ENCODE measurements around the gene PDILT.
"Not testable (repeated sequence)": the region's sequence is repeated elsewhere in the genome, so short reads cannot be mapped to it uniquely, and the experiment has no call there.

PDILT gene

DNA sequence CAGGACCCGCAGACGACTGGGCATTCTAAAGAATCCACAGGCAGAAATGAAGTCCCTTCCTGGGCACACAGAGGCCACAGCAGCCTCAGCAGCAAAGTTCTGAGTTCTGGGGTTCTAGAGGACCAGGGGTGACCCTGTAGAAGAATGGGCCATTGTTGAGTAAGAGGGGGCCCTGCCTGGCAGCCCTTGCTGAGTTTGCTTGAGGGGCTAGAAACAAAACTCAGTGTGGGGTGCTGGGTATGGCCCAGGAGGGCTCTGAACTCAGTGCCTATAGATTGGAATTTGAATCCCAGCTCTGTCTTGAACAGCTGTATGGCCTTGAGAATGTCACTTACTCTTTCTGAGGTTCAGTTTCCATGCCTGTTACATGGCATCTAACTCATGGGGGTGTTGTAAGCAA lies at the start of gene PDILT:
Gene PDILT (minus strand): TSS at position 101 of the 400 bp plus-strand sequence. CDS start 5,437 bp downstream, outside the sequence.
- DNase-seq = no peak

- not testable (repeated sequence) for DNase-seq
Observed at GRCh38 chr16:20453633-20454032, 49.1 kb upstream of the PDILT start.

- not testable (repeated sequence) for DNase-seq
Observed at GRCh38 chr16:20451364-20451763, 46.8 kb upstream of the PDILT start, which contains the start of gene ACSM2A. Gene ACSM2A (plus strand): TSS chr16:20451521. CDS start chr16:20460115, 8,594 bp downstream.

GRCh38 chr16:20446652-20447393 lies 42.3 kb upstream of the PDILT start:
- DNase-seq = not testable (repeated sequence)

- not testable (repeated sequence) for DNase-seq
Observed at GRCh38 chr16:20441859-20442258, 37.3 kb upstream of the PDILT start.

GRCh38 chr16:20441191-20441590 lies 36.7 kb upstream of the PDILT start:
- no peak for DNase-seq

- DNase-seq = not testable (repeated sequence)
Observed at GRCh38 chr16:20440731-20441130, 36.2 kb upstream of the PDILT start.

- not testable (repeated sequence) for DNase-seq
Observed at GRCh38 chr16:20439820-20440231, 35.3 kb upstream of the PDILT start.

DNA sequence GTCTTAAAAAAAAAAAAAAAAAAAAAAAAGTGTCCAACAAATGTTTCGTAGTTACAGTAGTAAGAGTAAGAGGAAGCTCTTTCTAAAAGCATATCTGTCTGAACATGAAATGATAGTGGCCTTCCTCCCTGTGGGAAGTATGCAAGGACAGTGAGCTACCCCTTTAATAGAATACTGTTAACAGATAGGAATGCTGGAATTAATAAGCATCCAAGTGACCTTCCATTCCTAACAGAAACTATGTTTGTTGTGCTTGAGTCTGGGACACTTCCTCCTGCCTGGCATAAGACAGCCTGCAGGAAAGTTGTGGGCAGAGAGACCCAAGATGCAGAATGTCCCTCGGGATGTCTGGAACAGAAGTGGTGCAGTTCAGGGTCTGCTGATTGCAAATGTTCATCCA lies 34.4 kb upstream of the PDILT start:
- not testable (repeated sequence) for DNase-seq

DNA sequence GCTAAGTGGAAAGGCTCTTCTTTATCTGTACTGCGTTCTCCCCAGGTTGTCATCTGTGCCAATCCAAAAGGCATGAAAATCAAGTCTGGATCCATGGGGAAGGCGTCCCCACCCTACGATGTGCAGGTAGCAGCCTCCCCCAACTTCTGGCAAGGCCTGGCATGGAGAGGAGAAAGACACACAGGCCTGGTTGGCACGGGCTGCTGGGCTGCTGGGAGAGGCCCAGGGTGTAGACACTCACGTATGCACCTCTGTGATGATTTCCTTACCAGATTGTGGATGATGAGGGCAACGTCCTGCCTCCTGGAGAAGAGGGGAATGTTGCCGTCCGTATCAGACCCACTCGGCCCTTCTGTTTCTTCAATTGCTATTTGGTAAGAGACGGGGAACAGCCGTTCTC lies 26.4 kb upstream of the PDILT start:
- DNase-seq = no peak

GRCh38 chr16:20430480-20430879 lies 25.9 kb upstream of the PDILT start:
- not testable (repeated sequence) for DNase-seq

DNA sequence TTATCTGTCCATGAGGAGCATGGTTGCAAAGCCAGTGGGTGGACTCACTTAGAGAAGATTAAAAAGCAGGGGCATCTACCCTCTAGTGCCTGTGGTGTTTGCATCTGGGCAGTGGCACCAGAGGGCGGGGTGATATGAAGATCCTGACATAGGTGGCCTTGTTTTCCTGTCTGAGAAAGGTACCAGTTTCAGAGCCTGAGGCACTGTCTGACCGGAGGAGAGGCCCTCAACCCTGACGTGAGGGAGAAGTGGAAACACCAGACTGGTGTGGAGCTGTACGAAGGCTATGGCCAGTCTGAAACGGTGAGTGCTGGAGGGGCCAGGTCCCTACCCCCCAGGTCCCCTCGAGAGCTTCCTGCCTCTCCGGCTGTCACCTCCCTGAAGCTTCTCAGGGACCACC lies 25.0 kb upstream of the PDILT start:
- DNase-seq = not testable (repeated sequence)

- not testable (repeated sequence) for DNase-seq
Observed at GRCh38 chr16:20427401-20427797, 22.9 kb upstream of the PDILT start.

- no peak for DNase-seq
Observed at GRCh38 chr16:20424129-20424866, 19.8 kb upstream of the PDILT start.

DNA sequence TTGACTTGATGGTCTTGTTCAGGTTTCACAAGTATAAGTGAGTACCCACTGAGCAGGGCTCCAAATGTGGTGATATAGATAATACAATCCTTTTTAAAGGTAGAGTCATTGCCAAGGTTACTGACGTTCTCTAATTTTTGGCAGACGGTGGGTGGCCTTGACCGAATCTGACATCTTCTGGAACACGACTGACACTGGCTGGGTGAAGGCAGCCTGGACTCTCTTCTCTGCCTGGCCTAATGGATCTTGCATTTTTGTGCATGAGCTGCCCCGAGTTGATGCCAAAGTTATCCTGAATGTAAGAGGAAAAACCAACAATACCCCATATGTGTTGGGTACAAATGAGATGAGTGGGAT lies 19.2 kb upstream of the PDILT start:
- DNase-seq = not testable (repeated sequence)

DNA sequence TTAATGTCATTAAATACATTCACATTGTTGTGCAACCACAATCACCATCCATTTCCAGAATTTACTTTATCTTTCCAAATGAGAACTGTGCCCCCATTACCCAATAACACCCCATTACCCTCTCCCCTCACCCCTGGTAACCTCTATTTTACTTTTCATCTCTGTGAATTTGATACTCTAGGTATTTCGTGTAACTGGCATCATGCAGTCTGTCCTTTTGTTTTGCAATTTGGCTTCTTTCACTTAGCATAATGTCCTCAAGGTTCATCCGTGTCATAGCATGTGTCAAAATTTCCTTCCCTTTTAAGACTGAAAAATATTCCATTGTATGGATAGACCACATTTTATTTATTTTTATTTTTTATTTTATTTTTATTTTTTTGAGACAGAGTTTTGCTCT lies 17.2 kb upstream of the PDILT start:
- not testable (repeated sequence) for DNase-seq

- DNase-seq = not testable (repeated sequence)
Observed at GRCh38 chr16:20419093-20419492, 14.6 kb upstream of the PDILT start.

DNA sequence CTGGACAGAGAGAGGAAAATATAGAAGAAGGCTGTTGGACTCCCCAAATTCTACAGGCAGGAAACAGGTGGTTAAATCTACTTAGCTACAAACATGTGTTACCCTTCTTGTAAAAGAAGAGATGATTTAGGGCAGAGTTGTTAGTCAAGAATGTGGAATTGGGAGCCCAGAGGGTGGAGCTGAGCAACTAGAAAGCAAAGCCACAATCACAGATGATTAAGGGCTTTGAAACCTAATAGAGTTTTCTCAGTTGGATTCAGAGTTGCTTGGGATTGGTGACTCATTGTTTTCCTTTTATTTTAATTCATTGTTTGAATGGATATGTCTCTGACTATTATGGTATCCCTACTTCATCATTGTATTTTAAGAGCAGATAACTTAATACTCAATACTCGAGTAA lies 11.0 kb upstream of the PDILT start:
- DNase-seq = no peak

DNA sequence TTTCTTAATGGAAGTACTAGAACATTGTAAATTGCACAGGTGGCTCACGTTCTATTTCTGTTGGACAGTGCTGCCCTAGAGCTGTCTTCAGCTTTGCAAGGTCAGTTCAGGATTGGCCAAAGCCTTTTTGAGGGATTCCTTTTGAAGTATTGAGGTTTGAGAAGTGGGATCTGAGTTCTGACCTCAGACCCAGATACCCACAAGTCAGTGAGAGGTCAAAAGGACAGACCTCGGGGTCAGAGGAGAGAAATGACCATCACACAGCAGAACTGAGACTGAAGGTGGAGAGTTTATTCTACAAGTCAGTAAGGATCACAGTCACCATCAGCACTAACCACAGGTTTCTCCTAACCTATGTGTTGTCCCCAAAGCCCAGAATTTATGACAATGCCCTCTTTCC lies 6.5 kb upstream of the PDILT start:
- no peak for DNase-seq

GRCh38 chr16:20410121-20410723 lies 5.7 kb upstream of the PDILT start:
- DNase-seq = no peak

DNA sequence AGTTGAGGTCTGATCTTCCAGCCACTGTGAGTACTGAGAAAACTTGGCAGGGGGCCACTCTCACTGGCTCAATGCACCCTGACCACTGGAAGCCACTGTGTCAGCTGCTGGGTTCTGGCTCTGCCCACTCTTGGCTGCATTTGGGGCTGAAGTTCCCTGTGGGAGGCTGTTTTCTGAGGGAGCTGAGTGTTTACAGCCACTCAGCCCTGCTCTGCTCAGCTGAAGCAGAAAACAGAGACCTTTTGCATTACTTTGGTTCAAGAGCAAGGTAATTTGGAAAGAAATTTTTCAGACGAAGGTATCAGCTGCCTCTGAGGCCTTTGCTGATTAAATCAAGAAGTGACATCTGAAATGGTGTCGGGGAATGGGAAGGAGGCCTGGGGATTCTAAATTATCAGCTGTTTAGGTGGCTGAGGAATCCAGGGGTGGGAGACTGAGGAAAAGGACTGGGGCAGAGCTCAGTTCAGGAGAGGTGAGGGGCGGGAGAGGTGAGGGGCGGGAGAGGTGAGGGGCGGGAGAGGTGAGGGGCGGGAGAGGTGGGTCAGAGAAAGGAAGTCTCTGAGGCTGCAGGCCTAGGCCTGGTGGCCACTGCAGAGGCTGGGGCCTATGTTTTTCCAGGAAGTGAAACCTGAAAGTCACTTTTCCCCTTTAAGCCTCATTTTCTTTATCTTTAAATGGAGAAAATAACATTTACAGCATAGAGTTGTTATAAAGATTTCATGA lies 5.0 kb upstream of the PDILT start, which contains the start of gene ACSM5:
Gene ACSM5 (plus strand): TSS at position 137 of the 723 bp plus-strand sequence. CDS start 1,951 bp downstream, outside the sequence.
- no peak for DNase-seq

- DNase-seq = no peak
Observed at GRCh38 chr16:20402651-20403050, 1.9 kb downstream of the PDILT start.

Measured in EL (cell line).